Kidney (tissue), 14 donors: ENCODE results near the gene OPTN. TPM values are rescaled to one million over a fixed set of nuclear protein-coding genes. Genes with fewer than 3 reads are reported as not detected.

Experiments
- DNase-seq, 5 donors: peaks; one replicate each; pipeline ENCODE4 v3.0.0-alpha.2; 2013 to 2020
- FAIRE-seq: peaks from 2 replicates; lab custom pipeline; 2012; peaks lifted over from hg19 to GRCh38; lab: Jason Lieb, UNC
- H3K27ac ChIP-seq, 2 donors: one replicate each; pipeline ENCODE4 v1.7.0; 2013; ENCODE audit warnings: low read depth in 2 of 2, low read length in 2 of 2, inconsistent platforms in 1 of 2
- H3K27me3 ChIP-seq: one replicate; pipeline ENCODE4 v1.7.1; 2013; ENCODE audit warnings: low read length, inconsistent platforms; ENCODE audit not compliant: control insufficient read depth, insufficient read depth
- H3K36me3 ChIP-seq, 3 donors: one replicate each; pipeline versions ENCODE4 v1.7.0 to v1.7.1; 2013; ENCODE audit warnings: low read length in 3 of 3, control low read depth in 1 of 3, inconsistent platforms in 1 of 3; ENCODE audit not compliant: insufficient read depth in 3 of 3, control insufficient read depth in 2 of 3
- H3K4me1 ChIP-seq, 3 donors: one replicate each; pipeline versions ENCODE4 v1.7.0 to v1.7.1; 2013; ENCODE audit warnings: low read length in 3 of 3, inconsistent platforms in 1 of 3, low read depth in 1 of 3; ENCODE audit not compliant: control insufficient read depth in 2 of 3, insufficient read depth in 2 of 3
- H3K4me3 ChIP-seq, 3 donors: one replicate each; pipeline versions ENCODE4 v1.7.0 to v1.8.1; 2013; ENCODE audit warnings: low read length in 3 of 3, control low read depth in 1 of 3, inconsistent platforms in 1 of 3
- H3K9ac ChIP-seq, 3 donors: one replicate each; pipeline versions ENCODE4 v1.7.0 to v1.7.1; 2013; ENCODE audit warnings: low read length in 3 of 3, control low read depth in 1 of 3, inconsistent platforms in 1 of 3
- H3K9me3 ChIP-seq, 3 donors: one replicate each; pipeline versions ENCODE4 v1.7.0 to v1.7.1; 2013; ENCODE audit warnings: low read length in 3 of 3, control low read depth in 1 of 3, inconsistent platforms in 1 of 3; ENCODE audit not compliant: control insufficient read depth in 2 of 3, insufficient read depth in 1 of 3
- intact Hi-C: fragments of 100-400 bp; cut with DNase I; formaldehyde crosslinking; loops from one replicate; pipeline ENCODE4 v1.11.1; 2022
- polyA plus RNA-seq: library from polyadenylated mRNA; stranded (reverse); fragments of 350-450 nt; fragmentation: Illumina TruSeq; extraction: RNeasy Lipid Tissue Mini Kit (QIAGEN cat#74804); gene quantifications from one replicate; pipeline ENCODE4 v1.2.3, GENCODE V29; 2014; ENCODE audit warnings: low read depth, low replicate concordance; ENCODE audit not compliant: insufficient read depth
- total RNA-seq: library from RNA; stranded (reverse); fragmentation: NEBNext Ultra II Directional; extraction: Animal tissue kit (Norgen Biotek cat#: 25700); gene quantifications from one replicate; pipeline ENCODE4 v1.2.1, GENCODE V29; 2021
- TF ChIP-seq, protein P1 (sequence below): IDR thresholded peaks from 3 replicates; pipeline ENCODE4 v1.5.1; 2012; ENCODE audit warnings: mild to moderate bottlenecking, moderate library complexity, borderline replicate concordance; ENCODE audit not compliant: insufficient read depth; ENCODE audit errors: extremely low read depth
- donor health status: control.
- donor health status: control.
- donor health status: control.
- donor health status: control.
- donor health status: control.
- donor health status: DM: yes; HTN: yes; CAD: no.
- donor health status: Normal renal cell carcinoma (clear cell type).

OPTN gene
- total and polyA plus RNA-seq, 2 donors from 2014 or later = 55.0 to 76.9 TPM

DNA sequence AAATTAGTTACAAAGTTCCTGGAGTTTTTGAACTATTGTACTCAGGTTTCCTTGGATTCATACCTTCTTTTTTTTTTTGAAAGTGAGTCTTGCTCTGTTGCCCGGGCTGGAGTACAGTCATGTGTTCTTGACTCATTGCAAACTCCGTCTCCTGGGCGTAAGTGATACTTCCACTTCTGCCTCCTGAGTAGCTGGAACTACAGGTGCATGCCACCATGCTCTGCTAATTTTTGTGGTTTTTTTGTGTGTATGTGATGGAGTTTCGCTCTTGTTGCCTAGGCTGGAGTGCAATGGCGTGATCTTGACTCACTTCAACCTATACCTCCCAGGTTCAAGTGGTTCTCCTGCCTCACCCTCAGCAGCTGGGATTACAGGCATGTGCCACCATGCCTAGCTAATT is 83.7 kb downstream of the OPTN start:
- H3K27me3 ChIP-seq = no peaks in the 10 kb centered on the region
- H3K9ac ChIP-seq = no peak overlapping the region
- intact Hi-C loops = no loop called here
- no peaks in the 10 kb centered on the region for H3K36me3 ChIP-seq
- H3K9me3 ChIP-seq = peaks cover 0 to 3% (median 0%) of the 10 kb centered on the region in 3 donors
- H3K27ac ChIP-seq = no peak overlapping the region
- TF ChIP-seq, protein P1, sequence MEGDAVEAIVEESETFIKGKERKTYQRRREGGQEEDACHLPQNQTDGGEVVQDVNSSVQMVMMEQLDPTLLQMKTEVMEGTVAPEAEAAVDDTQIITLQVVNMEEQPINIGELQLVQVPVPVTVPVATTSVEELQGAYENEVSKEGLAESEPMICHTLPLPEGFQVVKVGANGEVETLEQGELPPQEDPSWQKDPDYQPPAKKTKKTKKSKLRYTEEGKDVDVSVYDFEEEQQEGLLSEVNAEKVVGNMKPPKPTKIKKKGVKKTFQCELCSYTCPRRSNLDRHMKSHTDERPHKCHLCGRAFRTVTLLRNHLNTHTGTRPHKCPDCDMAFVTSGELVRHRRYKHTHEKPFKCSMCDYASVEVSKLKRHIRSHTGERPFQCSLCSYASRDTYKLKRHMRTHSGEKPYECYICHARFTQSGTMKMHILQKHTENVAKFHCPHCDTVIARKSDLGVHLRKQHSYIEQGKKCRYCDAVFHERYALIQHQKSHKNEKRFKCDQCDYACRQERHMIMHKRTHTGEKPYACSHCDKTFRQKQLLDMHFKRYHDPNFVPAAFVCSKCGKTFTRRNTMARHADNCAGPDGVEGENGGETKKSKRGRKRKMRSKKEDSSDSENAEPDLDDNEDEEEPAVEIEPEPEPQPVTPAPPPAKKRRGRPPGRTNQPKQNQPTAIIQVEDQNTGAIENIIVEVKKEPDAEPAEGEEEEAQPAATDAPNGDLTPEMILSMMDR = no peak
- no peak for FAIRE-seq
- no peaks in the 10 kb centered on the region for H3K4me1 ChIP-seq
- no peak overlapping the region for H3K4me3 ChIP-seq
- no peak for DNase-seq

DNA sequence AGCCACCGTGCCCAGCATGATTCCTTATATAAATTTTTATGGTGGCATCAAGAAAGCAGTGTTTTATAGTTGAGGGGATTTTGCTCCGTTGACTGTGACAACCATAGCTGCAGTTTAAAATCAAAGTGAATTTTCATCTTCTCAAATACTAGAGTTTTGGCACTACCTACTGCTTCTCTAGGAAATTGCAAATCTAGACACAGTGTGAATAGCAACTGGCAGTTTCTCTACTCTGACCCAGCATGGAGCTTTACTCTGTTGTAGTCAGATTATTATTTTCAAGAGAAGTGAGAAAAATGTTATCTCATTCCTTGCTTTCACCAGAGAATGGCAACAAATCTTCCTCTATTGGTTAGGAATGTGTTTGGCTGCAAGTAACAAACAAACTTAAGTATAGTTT is 84.3 kb downstream of the OPTN start:
- TF ChIP-seq, protein P1 = no peak
- FAIRE-seq = no peak
- no peak overlapping the region for H3K27ac ChIP-seq

DNA sequence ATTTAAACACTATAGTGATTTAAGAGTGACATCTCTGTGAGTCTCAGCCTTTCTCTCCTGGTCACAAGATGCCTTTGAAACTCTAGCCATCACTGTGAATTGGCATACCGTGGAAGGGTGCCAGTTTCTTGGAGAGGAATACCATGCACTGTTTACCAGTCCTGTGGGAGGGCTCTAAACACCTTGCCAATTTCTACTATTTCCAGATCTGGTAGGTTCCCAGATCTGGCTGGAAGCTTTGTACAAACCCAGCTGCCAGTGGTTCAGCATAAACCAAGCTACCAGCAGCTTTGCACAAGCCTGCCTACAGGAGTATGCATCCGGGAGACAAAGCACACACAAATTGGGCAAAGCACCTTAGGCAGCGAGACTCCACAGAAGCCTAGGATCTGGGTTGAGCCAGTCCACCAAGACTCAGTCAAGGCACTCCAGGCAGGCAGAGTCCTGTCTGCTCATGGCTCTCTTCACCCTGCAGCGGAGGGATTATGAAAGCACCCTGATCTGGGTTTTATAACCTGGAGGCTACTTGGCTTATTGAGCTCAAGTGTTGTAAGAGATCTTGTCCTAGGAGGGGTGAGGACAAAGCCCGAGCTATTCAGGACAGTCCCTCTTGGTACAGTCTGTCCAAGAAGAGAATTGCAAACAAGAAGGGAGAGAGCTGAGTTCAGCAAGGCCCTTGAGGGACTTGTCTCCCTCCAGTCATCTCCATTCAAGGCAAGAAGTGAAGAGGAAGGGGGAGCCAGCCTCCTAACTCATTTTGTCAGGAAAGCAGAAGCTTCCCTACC is 85.0 kb downstream of the OPTN start:
- no peaks in the 10 kb centered on the region for H3K27me3 ChIP-seq
- no peaks in the 10 kb centered on the region for H3K4me1 ChIP-seq
- FAIRE-seq (no peak), DNase-seq (no peak)
- intact Hi-C loops = no loop called here
- H3K27ac ChIP-seq = no peak overlapping the region
- no peaks in the 10 kb centered on the region for H3K36me3 ChIP-seq
- no peak overlapping the region for H3K9ac ChIP-seq
- H3K9me3 ChIP-seq = peaks cover 0 to 3% (median 0%) of the 10 kb centered on the region in 3 donors
- no peak overlapping the region for H3K4me3 ChIP-seq
- TF ChIP-seq, protein P1 = no peak

More for the DNA sequence above, 84.3 kb downstream of the OPTN start:
- Histone ChIP-seq H3K4me3 (no peak overlapping the region), H3K4me1 (no peaks in the 10 kb centered on the region), H3K36me3 (no peaks in the 10 kb centered on the region), H3K9me3 (peaks cover 0 to 3% (median 0%) of the 10 kb centered on the region in 3 donors), H3K9ac (no peak overlapping the region), H3K27me3 (no peaks in the 10 kb centered on the region)
- intact Hi-C loops = no loop called here
- no peak for DNase-seq

DNA sequence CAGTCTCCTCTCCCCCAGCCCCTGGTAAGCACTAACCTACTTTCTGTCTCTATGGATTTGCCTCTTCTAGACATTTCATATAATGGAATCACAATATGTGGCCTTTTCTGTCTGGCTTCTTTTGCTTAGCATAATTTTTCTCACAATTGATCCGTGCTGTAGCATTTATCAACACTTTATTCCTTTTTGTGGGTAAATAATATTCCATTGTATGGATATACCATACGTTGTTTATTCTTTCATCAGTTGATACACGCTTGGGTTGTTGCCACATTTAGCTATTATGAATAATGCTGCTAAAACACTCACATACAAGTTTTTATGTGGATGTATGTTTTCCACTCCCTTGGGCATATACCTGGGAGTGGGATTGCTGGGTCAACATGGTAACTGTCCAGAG is 87.2 kb downstream of the OPTN start:
- intact Hi-C loops = no loop called here
- no peaks in the 10 kb centered on the region for H3K4me1 ChIP-seq
- FAIRE-seq (no peak), DNase-seq (no peak)
- H3K27me3 ChIP-seq = no peaks in the 10 kb centered on the region
- no peak overlapping the region for H3K9ac ChIP-seq
- no peak overlapping the region for H3K4me3 ChIP-seq
- TF ChIP-seq, protein P1 = no peak
- no peak overlapping the region for H3K27ac ChIP-seq
- no peaks in the 10 kb centered on the region for H3K36me3 ChIP-seq
- peaks cover 0 to 3% (median 0%) of the 10 kb centered on the region in 3 donors for H3K9me3 ChIP-seq
